ENCODE data around the gene CCDC40. TPM values are rescaled to one million over a fixed set of nuclear protein-coding genes. Genes with fewer than 3 reads are reported as not detected.
A peak's percentile ranks its signal among the peaks of the same experiment; 100 is the strongest.
"Not testable (repeated sequence)": the region's sequence is repeated elsewhere in the genome, so short reads cannot be mapped to it uniquely, and the experiment has no call there.

The CCDC40 gene
- total RNA-seq, 1 donor, result 3.0 TPM

GRCh38 chr17:79990051-79990592, 46.3 kb upstream of the CCDC40 start:
- TF ChIP-seq CTCF (IDR thresholded peaks at IDR 0.05; ENCODE audit: insufficient read depth, low read length), result no peak
- H3K4me3 ChIP-seq (ENCODE audit: low read depth, low read length), result no peak overlapping the region
- DNase-seq (ENCODE audit: low read depth), result no peak

GRCh38 chr17:79990704-79991103, 45.7 kb upstream of the CCDC40 start:
- no peak for DNase-seq (ENCODE audit: low read depth)
- no peak for TF ChIP-seq CTCF (IDR thresholded peaks at IDR 0.05; ENCODE audit: insufficient read depth, low read length)
- H3K4me3 ChIP-seq (ENCODE audit: low read depth, low read length), result no peak overlapping the region

GRCh38 chr17:79991140-79991923, 45.1 kb upstream of the CCDC40 start:
- TF ChIP-seq CTCF (IDR thresholded peaks at IDR 0.05; ENCODE audit: insufficient read depth, low read length), result peak; percentile 70
- DNase-seq (ENCODE audit: low read depth), result peak; percentile 74
- H3K4me3 ChIP-seq (ENCODE audit: low read depth, low read length), result peak overlapping the region; percentile 44

- peak overlapping the region; percentile 44 for H3K4me3 ChIP-seq (ENCODE audit: low read depth, low read length)
- no peak for DNase-seq (ENCODE audit: low read depth)
- TF ChIP-seq CTCF (IDR thresholded peaks at IDR 0.05; ENCODE audit: insufficient read depth, low read length), result no peak
Measured at GRCh38 chr17:79991924-79992648, 44.4 kb upstream of the CCDC40 start.

GRCh38 chr17:79992649-79993389, 43.6 kb upstream of the CCDC40 start:
- no peak for DNase-seq (ENCODE audit: low read depth)
- TF ChIP-seq CTCF (IDR thresholded peaks at IDR 0.05; ENCODE audit: insufficient read depth, low read length), result no peak
- H3K4me3 ChIP-seq (ENCODE audit: low read depth, low read length), result peak overlapping the region; percentile 25

GRCh38 chr17:79993390-79994227, 42.8 kb upstream of the CCDC40 start:
- peak overlapping the region; percentile 25 for H3K4me3 ChIP-seq (ENCODE audit: low read depth, low read length)
- DNase-seq (ENCODE audit: low read depth), result peak; percentile 92
- TF ChIP-seq CTCF (IDR thresholded peaks at IDR 0.05; ENCODE audit: insufficient read depth, low read length), result no peak

- not testable (repeated sequence) for H3K4me3 ChIP-seq (ENCODE audit: low read depth, low read length); DNase-seq (ENCODE audit: low read depth)
Measured at GRCh38 chr17:79994228-79994569, 42.2 kb upstream of the CCDC40 start.
